H1 (cell line): ENCODE data around the gene ATP8B2. TPM values are rescaled to one million over a fixed set of nuclear protein-coding genes. Genes with fewer than 3 reads are reported as not detected.

Source experiments
- CTCF ChIA-PET: fragments of 300-600 bp; sonication (Branson Sonifier 250); formaldehyde crosslinking; loops from one replicate; lab custom pipeline; 2021; ENCODE audit not compliant: partially characterized antibody; lab: Charles Lee
- POLR2A ChIA-PET: fragments of 300-600 bp; sonication (Branson Sonifier 250); formaldehyde crosslinking; loops from one replicate; lab custom pipeline; 2021; ENCODE audit warnings: inconsistent platforms; ENCODE audit not compliant: partially characterized antibody; lab: Charles Lee
- DNase-seq, 2 experiments: peaks; one replicate each; pipeline versions ENCODE4 v3.0.0 to v3.0.0-alpha.2; 2010 to 2022; ENCODE audit warnings: low spot score in 2 of 2, low read depth in 1 of 2, mixed read lengths in 1 of 2
- FAIRE-seq: peaks from 2 replicates; lab custom pipeline; 2011; peaks lifted over from hg19 to GRCh38; lab: Jason Lieb, UNC
- H2AFZ ChIP-seq: 2 replicates; pipeline ENCODE4 v1.8.1; 2012; ENCODE audit warnings: low read length, inconsistent platforms
- H2AK5ac ChIP-seq: 2 replicates; pipeline ENCODE4 v1.6.1; 2013; ENCODE audit warnings: low read depth, low read length
- H2BK120ac ChIP-seq: replicated peaks from 2 replicates; pipeline ENCODE3; 2013; ENCODE audit warnings: low read depth, low read length, inconsistent platforms
- H2BK12ac ChIP-seq: 2 replicates; pipeline ENCODE4 v1.6.1; 2013; ENCODE audit warnings: low read depth, low read length
- H2BK15ac ChIP-seq: 2 replicates; pipeline ENCODE4 v1.6.1; 2013; ENCODE audit warnings: low read length
- H2BK20ac ChIP-seq: 2 replicates; pipeline ENCODE4 v1.6.1; 2013; ENCODE audit warnings: low read length
- H2BK5ac ChIP-seq: 2 replicates; pipeline ENCODE4 v1.6.1; 2013; ENCODE audit warnings: low read depth, low read length
- H3K14ac ChIP-seq: 2 replicates; pipeline ENCODE4 v1.6.1; 2013; ENCODE audit warnings: inconsistent platforms; ENCODE audit not compliant: insufficient read length
- H3K18ac ChIP-seq: 2 replicates; pipeline ENCODE4 v1.6.1; 2013; ENCODE audit warnings: low read length; ENCODE audit errors: extremely low read depth
- H3K23ac ChIP-seq: 2 replicates; pipeline ENCODE4 v1.6.1; 2013; ENCODE audit warnings: inconsistent platforms; ENCODE audit not compliant: insufficient read length
- H3K23me2 ChIP-seq: 2 replicates; pipeline ENCODE4 v1.6.1; 2013; ENCODE audit warnings: low read depth, low read length
- H3K27ac ChIP-seq: 2 replicates; pipeline ENCODE4 v1.6.1; 2011; ENCODE audit warnings: low read depth, low read length, inconsistent platforms
- H3K27me3 ChIP-seq, 4 experiments: replicated peaks in 1 of 4; 1 replicate in 1 of 4; 2 replicates in 3 of 4; pipeline versions ENCODE4 v1.6.1 to v1.8.1; 2011 to 2013; ENCODE audit warnings: low read length in 3 of 4, mild to moderate bottlenecking in 3 of 4, inconsistent platforms in 2 of 4, mixed read lengths in 2 of 4, moderate library complexity in 1 of 4; ENCODE audit not compliant: control insufficient read depth in 3 of 4, insufficient read depth in 3 of 4; ENCODE audit errors: extremely low read depth in 1 of 4
- H3K36me3 ChIP-seq, 4 experiments: 2 replicates each; pipeline versions ENCODE4 v1.6.1 to v1.8.1; 2011 to 2013; ENCODE audit warnings: mild to moderate bottlenecking in 4 of 4, low read length in 3 of 4, moderate library complexity in 2 of 4, control low read depth in 1 of 4, inconsistent platforms in 1 of 4; ENCODE audit not compliant: insufficient read depth in 4 of 4, control insufficient read depth in 2 of 4
- H3K4ac ChIP-seq: replicated peaks from 2 replicates; pipeline ENCODE3; 2013; ENCODE audit warnings: low read length, low read depth, mixed read lengths, inconsistent platforms; ENCODE audit not compliant: insufficient read length
- H3K4me1 ChIP-seq, 4 experiments: replicated peaks in 1 of 4; 1 replicate in 1 of 4; 2 replicates in 3 of 4; pipeline versions ENCODE4 v1.6.1 to v1.8.1; 2011 to 2013; ENCODE audit warnings: low read length in 3 of 4, inconsistent platforms in 2 of 4, mixed read lengths in 1 of 4; ENCODE audit not compliant: insufficient read depth in 4 of 4, control insufficient read depth in 3 of 4
- H3K4me2 ChIP-seq, 2 experiments: 2 replicates each; pipeline versions ENCODE4 v1.6.1 to v1.8.1; 2011 to 2013; ENCODE audit warnings: low read depth in 2 of 2, low read length in 2 of 2, control low read depth in 1 of 2, inconsistent platforms in 1 of 2, mild to moderate bottlenecking in 1 of 2; ENCODE audit not compliant: insufficient read depth in 1 of 2
- H3K4me3 ChIP-seq, 4 experiments: fragments of 200-600, 300-600 bp in 1 of 4; sonication (generic), shearing (Covaris generic), sonication (Bioruptor Twin) in 1 of 4; 2 replicates each; pipeline versions ENCODE4 v1.5.1 to v1.8.1; 2011 to 2016; ENCODE audit warnings: low read length in 4 of 4, low read depth in 3 of 4, control low read depth in 2 of 4, inconsistent platforms in 2 of 4, mild to moderate bottlenecking in 2 of 4, mixed read lengths in 1 of 4, moderate library complexity in 1 of 4; ENCODE audit not compliant: insufficient read depth in 2 of 4; ENCODE audit errors: extremely low read depth in 1 of 4
- H3K56ac ChIP-seq: replicated peaks from 2 replicates; pipeline ENCODE3; 2013; ENCODE audit warnings: low read depth, mild to moderate bottlenecking, mixed read lengths, low read length, inconsistent platforms; ENCODE audit not compliant: insufficient read length
- H3K79me1 ChIP-seq: 2 replicates; pipeline ENCODE4 v1.6.1; 2013; ENCODE audit warnings: low read depth, low read length, control low read depth
- H3K79me2 ChIP-seq, 2 experiments: 2 replicates each; pipeline versions ENCODE4 v1.6.1 to v1.8.1; 2012 to 2013; ENCODE audit warnings: low read length in 2 of 2, mild to moderate bottlenecking in 2 of 2, inconsistent platforms in 1 of 2; ENCODE audit not compliant: insufficient read depth in 2 of 2, control insufficient read depth in 1 of 2
- H3K9ac ChIP-seq, 4 experiments: replicated peaks in 1 of 4; 1 replicate in 1 of 4; 2 replicates in 3 of 4; pipeline versions ENCODE4 v1.6.1 to v1.8.1; 2011 to 2013; ENCODE audit warnings: low read depth in 3 of 4, low read length in 3 of 4, control low read depth in 2 of 4, mild to moderate bottlenecking in 2 of 4, moderate library complexity in 2 of 4, inconsistent platforms in 1 of 4; ENCODE audit errors: extremely low read depth in 1 of 4
- H3K9me3 ChIP-seq, 2 experiments: 2 replicates each; pipeline versions ENCODE4 v1.6.1 to v1.8.1; 2012 to 2013; ENCODE audit warnings: mild to moderate bottlenecking in 2 of 2, moderate library complexity in 2 of 2, control low read depth in 1 of 2, inconsistent platforms in 1 of 2, low read depth in 1 of 2, low read length in 1 of 2, mixed read lengths in 1 of 2; ENCODE audit not compliant: insufficient read depth in 2 of 2
- H4K20me1 ChIP-seq, 2 experiments: replicated peaks in 1 of 2; 2 replicates each; pipeline versions ENCODE3 to v1.8.1; 2011 to 2013; ENCODE audit warnings: inconsistent platforms in 2 of 2, low read length in 2 of 2, mild to moderate bottlenecking in 1 of 2; ENCODE audit not compliant: insufficient read depth in 2 of 2, control insufficient read depth in 1 of 2
- H4K5ac ChIP-seq: 2 replicates; pipeline ENCODE4 v1.6.1; 2013; ENCODE audit warnings: low read length, low read depth, mixed read lengths, inconsistent platforms; ENCODE audit not compliant: insufficient read length
- H4K8ac ChIP-seq: 2 replicates; pipeline ENCODE4 v1.8.0; 2013; ENCODE audit warnings: mild to moderate bottlenecking, moderate library complexity, low read length, inconsistent platforms; ENCODE audit not compliant: insufficient read depth; ENCODE audit errors: extremely low read depth
- H4K91ac ChIP-seq: replicated peaks from 2 replicates; pipeline ENCODE3; 2013; ENCODE audit warnings: low read length, mixed read lengths, inconsistent platforms; ENCODE audit not compliant: insufficient read length
- CBX5 ChIP-seq: fragments of 300-800, 300-1000 bp; sonication (generic); IDR thresholded peaks from 2 replicates; pipeline ENCODE4 v1.7.1; 2016; ENCODE audit warnings: antibody characterized with exemption, low read length, low read depth
- CREB1 ChIP-seq: IDR thresholded peaks from 2 replicates; pipeline ENCODE4 v1.6.1; 2012; ENCODE audit warnings: inconsistent platforms
- HDAC6 ChIP-seq: IDR thresholded peaks from one replicate; pipeline ENCODE4 v1.7.1; 2012; ENCODE audit warnings: low read depth, mild to moderate bottlenecking, inconsistent platforms, low read length, moderate library complexity
- KDM1A ChIP-seq: fragments of 200-600, 300-600 bp; sonication (generic); IDR thresholded peaks from 2 replicates; pipeline ENCODE4 v1.7.1; 2016; ENCODE audit warnings: mild to moderate bottlenecking, low read length, borderline replicate concordance
- MAFK ChIP-seq: IDR thresholded peaks from 2 replicates; pipeline ENCODE4 v1.6.1; 2012; ENCODE audit warnings: low read depth, mild to moderate bottlenecking, improper control_type of control experiment, low read length
- POLR2AphosphoS5 ChIP-seq: IDR thresholded peaks from 2 replicates; pipeline ENCODE4 v1.6.1; 2011; ENCODE audit warnings: low read depth, low read length
- RXRA ChIP-seq: IDR thresholded peaks from 2 replicates; pipeline ENCODE4 v1.6.1; 2011; ENCODE audit warnings: low read depth, mild to moderate bottlenecking, low read length, moderate library complexity; ENCODE audit not compliant: insufficient read depth
- SP1 ChIP-seq: IDR thresholded peaks from 2 replicates; pipeline ENCODE4 v1.6.1; 2011; ENCODE audit warnings: low read depth, low read length
- polyA plus RNA-seq, 7 experiments: library from polyadenylated mRNA; depleted of rRNA in 3 of 7; stranded (reverse) in 5 of 7; unstranded in 2 of 7; fragments of >200 nt in 5 of 7; fragments of 200-250 nt in 2 of 7; gene quantifications; 1 replicate in 5 of 7; 2 replicates in 1 of 7; 4 replicates in 1 of 7; pipeline versions ENCODE4 v1.2.1 to v1.2.3, GENCODE V29; 2011 to 2013; ENCODE audit warnings: missing spikeins in 2 of 7, mixed read lengths in 2 of 7
- total RNA-seq: library from RNA; stranded (reverse); fragmentation: NEBNext Ultra II Directional; extraction: Animal tissue kit (Norgen Biotek cat#: 25700); gene quantifications from 2 replicates; pipeline ENCODE4 v1.2.1, GENCODE V29; 2021
- TF ChIP-seq, protein P1 (sequence below): IDR thresholded peaks from 2 replicates; pipeline ENCODE4 v1.6.1; 2011; ENCODE audit warnings: low read length, improper control_type of control experiment

The ATP8B2 gene
- total and polyA plus RNA-seq, 2 of the 8 experiments (the other 6 are each of a cell fraction or from before 2014, with no cell fraction given), result 61.4 to 70.1 TPM

DNA sequence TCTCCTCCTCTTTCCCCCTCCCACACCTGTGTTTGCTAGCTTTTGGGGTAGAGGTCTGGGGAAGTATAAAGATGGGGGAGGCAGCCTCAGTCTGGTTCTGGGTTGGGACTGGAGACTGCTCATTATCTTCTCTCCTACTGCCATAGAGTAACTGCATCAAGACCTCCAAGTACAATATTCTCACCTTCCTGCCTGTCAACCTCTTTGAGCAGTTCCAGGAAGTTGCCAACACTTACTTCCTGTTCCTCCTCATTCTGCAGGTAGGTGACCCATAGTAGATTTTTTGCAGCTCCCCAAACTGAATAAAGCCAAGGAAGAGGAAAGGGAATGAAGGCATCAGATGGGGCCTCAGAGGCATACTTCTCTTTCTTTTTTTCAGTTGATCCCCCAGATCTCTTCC, 5.3 kb downstream of the ATP8B2 start:
- no peaks in the 10 kb centered on the region for H3K9me3 ChIP-seq
- peaks cover 5 to 16% of the 10 kb centered on the region in 2 experiments for H4K20me1 ChIP-seq
- H3K79me1 ChIP-seq, result peaks cover 10% of the 10 kb centered on the region; the same call in 1 of the 2 replicates
- H4K91ac ChIP-seq, result no peak overlapping the region
- no peak overlapping the region for H2AFZ ChIP-seq
- H2BK15ac ChIP-seq, result no peak overlapping the region
- FAIRE-seq (no peak), DNase-seq (no peak)
- H3K23ac ChIP-seq, result no peak overlapping the region
- H3K23me2 ChIP-seq, result peaks cover 17% of the 10 kb centered on the region
- H3K36me3 ChIP-seq, result peaks cover 6 to 36% (median 23%) of the 10 kb centered on the region in 4 experiments; a peak in 7 of 8 replicates
- H2BK12ac ChIP-seq, result no peak overlapping the region
- ChIA-PET CTCF (interaction anchor here (1.1 to 21.7 kb wide), 3 partner anchors 15 to 53 kb away, joined by 3 to 507 read pairs (median 84); no protein-coding TSS in a partner anchor), POLR2A (interaction anchor here (1.3 kb wide), 1 partner anchor 20 kb away, joined by 4 read pairs; no protein-coding TSS in a partner anchor)
- H3K9ac ChIP-seq, result no peak overlapping the region
- no peak overlapping the region for H3K4me2 ChIP-seq
- H2BK20ac ChIP-seq, result no peak overlapping the region
- H3K4me1 ChIP-seq, result peaks cover 22 to 25% (median 24%) of the 10 kb centered on the region in 4 experiments
- peaks cover 0 to 18% of the 10 kb centered on the region in 2 experiments; a peak in 2 of 4 replicates for H3K79me2 ChIP-seq
- H4K8ac ChIP-seq, result no peak overlapping the region
- no peak overlapping the region for H3K4ac ChIP-seq
- H2BK120ac ChIP-seq, result no peak overlapping the region
- no peak overlapping the region for H3K27ac ChIP-seq
- H4K5ac ChIP-seq, result no peak overlapping the region
- H3K14ac ChIP-seq, result no peak overlapping the region
- H3K18ac ChIP-seq, result no peak overlapping the region
- no peak overlapping the region for H2AK5ac ChIP-seq
- H3K4me3 ChIP-seq, result no peak overlapping the region
- H3K56ac ChIP-seq, result no peak overlapping the region
- H3K27me3 ChIP-seq, result no peaks in the 10 kb centered on the region
- H2BK5ac ChIP-seq, result 0 out of 2 replicates have a peak overlapping the region, but pooled peaks have one; percentile 44
- TF ChIP-seq CREB1 (no peak), POLR2AphosphoS5 (no peak), CBX5 (no peak), RXRA (no peak), SP1 (no peak), KDM1A (no peak), MAFK (no peak), HDAC6 (no peak)
- TF ChIP-seq, protein P1, sequence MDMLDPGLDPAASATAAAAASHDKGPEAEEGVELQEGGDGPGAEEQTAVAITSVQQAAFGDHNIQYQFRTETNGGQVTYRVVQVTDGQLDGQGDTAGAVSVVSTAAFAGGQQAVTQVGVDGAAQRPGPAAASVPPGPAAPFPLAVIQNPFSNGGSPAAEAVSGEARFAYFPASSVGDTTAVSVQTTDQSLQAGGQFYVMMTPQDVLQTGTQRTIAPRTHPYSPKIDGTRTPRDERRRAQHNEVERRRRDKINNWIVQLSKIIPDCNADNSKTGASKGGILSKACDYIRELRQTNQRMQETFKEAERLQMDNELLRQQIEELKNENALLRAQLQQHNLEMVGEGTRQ, result no peak
